Spleen (tissue), 11 donors: ENCODE data around the gene SOX5. TPM values are rescaled to one million over a fixed set of nuclear protein-coding genes. Genes with fewer than 3 reads are reported as not detected.

Source experiments
- DNase-seq: peaks from one replicate; pipeline ENCODE4 v3.0.0-alpha.2; 2020
- H3K27ac ChIP-seq, 8 donors: fragments of 200-600 bp; sonication (generic) in 7 of 8; 1 replicate in 4 of 8; 2 replicates in 4 of 8; pipeline versions ENCODE4 v1.5.0 to v1.8.0; 2016 to 2021; ENCODE audit warnings: inconsistent platforms in 4 of 8, mild to moderate bottlenecking in 4 of 8, moderate library complexity in 1 of 8
- H3K27me3 ChIP-seq, 7 donors: fragments of 200-600 bp; sonication (generic) in 6 of 7; replicated peaks in 1 of 7; 1 replicate in 4 of 7; 2 replicates in 3 of 7; pipeline versions ENCODE4 v1.5.0 to v1.8.0; 2016 to 2021; ENCODE audit warnings: inconsistent platforms in 3 of 7, mild to moderate bottlenecking in 1 of 7
- H3K36me3 ChIP-seq, 6 donors: fragments of 200-600 bp; sonication (generic) in 5 of 6; 1 replicate in 4 of 6; 2 replicates in 2 of 6; pipeline versions ENCODE4 v1.5.0 to v1.8.0; 2016 to 2021; ENCODE audit warnings: inconsistent platforms in 2 of 6
- H3K4me1 ChIP-seq, 6 donors: fragments of 200-600 bp; sonication (generic) in 5 of 6; 1 replicate in 3 of 6; 2 replicates in 3 of 6; pipeline versions ENCODE4 v1.5.0 to v1.8.0; 2016 to 2021; ENCODE audit warnings: inconsistent platforms in 3 of 6
- H3K4me3 ChIP-seq, 8 donors: fragments of 200-600 bp; sonication (generic) in 7 of 8; 1 replicate in 4 of 8; 2 replicates in 4 of 8; pipeline versions ENCODE4 v1.5.0 to v1.8.0; 2016 to 2021; ENCODE audit warnings: inconsistent platforms in 4 of 8, mild to moderate bottlenecking in 4 of 8, moderate library complexity in 2 of 8
- H3K9me3 ChIP-seq, 8 donors: fragments of 200-600 bp; sonication (generic) in 7 of 8; 1 replicate in 4 of 8; 2 replicates in 4 of 8; pipeline versions ENCODE4 v1.5.0 to v1.8.0; 2016 to 2021; ENCODE audit warnings: inconsistent platforms in 4 of 8
- POLR2A ChIP-seq, 3 donors: fragments of 450-650 bp; IDR thresholded peaks; one replicate each; pipeline ENCODE4 v1.5.1; 2017; ENCODE audit warnings: antibody characterized with exemption in 3 of 3, mild to moderate bottlenecking in 1 of 3
- POLR2AphosphoS5 ChIP-seq, 3 donors: sonication (generic); formaldehyde crosslinking; IDR thresholded peaks; one replicate each; pipeline ENCODE4 v1.5.1; 2017; ENCODE audit warnings: antibody characterized with exemption in 3 of 3
- WGBS, 5 donors: extraction: QIAGEN DNeasy Blood & Tissue Kit in 3 of 5; methylation state at CpG; one replicate each; pipeline versions ENCODE4 v1.1.5 to v1.1.7; 2013 to 2018; 5-methylcytosine and 5-hydroxymethylcytosine counted together
- intact Hi-C: fragments of 100-400 bp; cut with DNase I; formaldehyde crosslinking; loops from one replicate; pipeline ENCODE4 v1.15.0; 2023; ENCODE audit warnings: low total_unique reads
- polyA plus RNA-seq, 3 donors: library from polyadenylated mRNA; stranded (reverse); fragments of 200-250 nt; gene quantifications; one replicate each; pipeline ENCODE4 v1.2.1, GENCODE V29; 2013
- total RNA-seq, 7 donors: library from RNA; depleted of rRNA in 3 of 7; stranded (reverse); fragments of >200 nt in 3 of 7; fragmentation: NEBNext Ultra II Directional in 4 of 7; extraction: Animal tissue kit (Norgen Biotek cat#: 25700) in 4 of 7; gene quantifications; one replicate each; pipeline versions ENCODE4 v1.1.0 to v1.2.1, GENCODE V29; 2016 to 2021
- TF ChIP-seq, protein P1 (sequence below), 11 experiments: fragments of 200-600 bp in 7 of 11; fragments of 450-650 bp in 4 of 11; sonication (generic) in 4 of 11; IDR thresholded peaks in 8 of 11; conservative IDR thresholded peaks in 3 of 11; 1 replicate in 7 of 11; 2 replicates in 4 of 11; pipeline versions ENCODE4 v1.4.0 to v1.8.0; 2016 to 2021; ENCODE audit warnings: antibody characterized with exemption in 11 of 11, inconsistent platforms in 4 of 11, mild to moderate bottlenecking in 1 of 11
- donor health status: healthy with polysubstance abuse.
- donor health status: DM: no; HTN: no; CAD: no; lungs with moderate emphysema.
- donor health status: DM: no; HTN: no; CAD: no.
- donor health status: Bipolar disorder and iron deficiency.
- donor health status: healthy.
- donor health status: DM: no; HTN: no; CAD: no.
- donor health status: DM: yes; HTN: yes; CAD: no.

SOX5 gene
- total and polyA plus RNA-seq, 10 donors, result 0.20 to 21.3 (median 8.7) TPM

DNA sequence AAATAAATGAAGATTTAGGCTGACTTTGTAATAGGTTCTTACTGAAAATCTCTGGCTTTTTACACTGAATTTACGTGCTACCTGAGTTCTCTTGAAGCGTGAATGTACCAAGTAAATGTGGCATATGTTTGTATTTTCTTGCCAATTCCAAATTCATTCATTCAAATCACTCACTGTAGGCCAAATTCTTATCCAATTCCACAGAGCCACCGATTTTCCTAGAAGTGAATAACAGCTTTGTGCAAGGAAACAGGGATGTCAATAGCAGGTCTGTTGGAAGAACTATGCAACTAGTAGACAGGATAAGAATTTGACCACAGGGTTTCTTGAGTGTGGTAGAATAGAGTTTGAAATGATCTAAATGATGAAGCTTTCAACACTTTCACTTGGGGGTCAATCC lies 86.8 kb downstream of the SOX5 start:
- TF ChIP-seq, protein P1, sequence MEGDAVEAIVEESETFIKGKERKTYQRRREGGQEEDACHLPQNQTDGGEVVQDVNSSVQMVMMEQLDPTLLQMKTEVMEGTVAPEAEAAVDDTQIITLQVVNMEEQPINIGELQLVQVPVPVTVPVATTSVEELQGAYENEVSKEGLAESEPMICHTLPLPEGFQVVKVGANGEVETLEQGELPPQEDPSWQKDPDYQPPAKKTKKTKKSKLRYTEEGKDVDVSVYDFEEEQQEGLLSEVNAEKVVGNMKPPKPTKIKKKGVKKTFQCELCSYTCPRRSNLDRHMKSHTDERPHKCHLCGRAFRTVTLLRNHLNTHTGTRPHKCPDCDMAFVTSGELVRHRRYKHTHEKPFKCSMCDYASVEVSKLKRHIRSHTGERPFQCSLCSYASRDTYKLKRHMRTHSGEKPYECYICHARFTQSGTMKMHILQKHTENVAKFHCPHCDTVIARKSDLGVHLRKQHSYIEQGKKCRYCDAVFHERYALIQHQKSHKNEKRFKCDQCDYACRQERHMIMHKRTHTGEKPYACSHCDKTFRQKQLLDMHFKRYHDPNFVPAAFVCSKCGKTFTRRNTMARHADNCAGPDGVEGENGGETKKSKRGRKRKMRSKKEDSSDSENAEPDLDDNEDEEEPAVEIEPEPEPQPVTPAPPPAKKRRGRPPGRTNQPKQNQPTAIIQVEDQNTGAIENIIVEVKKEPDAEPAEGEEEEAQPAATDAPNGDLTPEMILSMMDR (IDR thresholded peaks at IDR 0.05 in 8 of 11, conservative IDR thresholded peaks at IDR 0.05 in 3 of 11), result no peak
- no peak for TF ChIP-seq POLR2AphosphoS5 (IDR thresholded peaks at IDR 0.05)
- no peak for TF ChIP-seq POLR2A (IDR thresholded peaks at IDR 0.05)
- 82 to 94% (median 86%) methylated on average over 3 of the region's 3 CpGs for WGBS, 5 donors
- Histone ChIP-seq H3K4me1 (no peaks in the 10 kb centered on the region), H3K27ac (no peak overlapping the region), H3K36me3 (no peaks in the 10 kb centered on the region), H3K27me3 (no peaks in the 10 kb centered on the region), H3K9me3 (peaks cover 0 to 22% (median 16%) of the 10 kb centered on the region in 8 donors), H3K4me3 (no peak overlapping the region)
- DNase-seq, result no peak
- intact Hi-C loops, result no loop called here

DNA sequence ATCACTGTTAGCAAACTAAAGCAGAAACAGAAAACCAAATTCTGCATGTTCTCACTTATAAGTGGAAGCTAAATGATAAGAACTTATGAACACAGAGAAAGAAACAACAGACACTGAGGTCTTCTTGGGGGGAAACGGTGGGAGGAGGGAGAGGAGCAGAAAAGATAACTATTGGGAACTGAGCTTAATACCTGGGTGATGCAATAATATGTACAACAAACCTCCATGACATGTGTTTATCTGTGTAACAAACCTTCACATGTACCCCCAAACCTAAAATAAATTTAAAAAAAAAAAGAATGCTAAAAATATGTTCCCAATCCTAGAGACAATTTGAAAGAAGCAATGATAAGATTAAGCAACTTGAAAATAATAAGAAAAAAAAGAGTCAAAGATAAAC lies 89.5 kb downstream of the SOX5 start:
- intact Hi-C loops, result no loop called here
- no peaks in the 10 kb centered on the region for H3K27me3 ChIP-seq
- no peaks in the 10 kb centered on the region for H3K36me3 ChIP-seq
- H3K4me1 ChIP-seq, result no peaks in the 10 kb centered on the region
- H3K9me3 ChIP-seq, result peaks cover 0 to 22% (median 16%) of the 10 kb centered on the region in 8 donors
- TF ChIP-seq, protein P1 (IDR thresholded peaks at IDR 0.05 in 8 of 11, conservative IDR thresholded peaks at IDR 0.05 in 3 of 11), result no peak
- TF ChIP-seq POLR2AphosphoS5 (IDR thresholded peaks at IDR 0.05) (no peak), POLR2A (IDR thresholded peaks at IDR 0.05) (no peak)
- H3K4me3 ChIP-seq, result no peak overlapping the region
- no peak for DNase-seq
- WGBS, 5 donors, result 67 to 86% (median 77%) methylated on average over 1 of the region's 1 CpG
- H3K27ac ChIP-seq, result no peak overlapping the region

- Histone ChIP-seq H3K4me3 (no peak overlapping the region), H3K4me1 (no peaks in the 10 kb centered on the region), H3K36me3 (no peaks in the 10 kb centered on the region), H3K9me3 (peaks cover 0 to 22% (median 16%) of the 10 kb centered on the region in 8 donors), H3K27me3 (no peaks in the 10 kb centered on the region), H3K27ac (no peak overlapping the region)
- no peak for DNase-seq
- TF ChIP-seq POLR2A (IDR thresholded peaks at IDR 0.05) (no peak), POLR2AphosphoS5 (IDR thresholded peaks at IDR 0.05) (no peak)
- TF ChIP-seq, protein P1 (IDR thresholded peaks at IDR 0.05 in 8 of 11, conservative IDR thresholded peaks at IDR 0.05 in 3 of 11), result no peak
- intact Hi-C loops, result no loop called here
Measured at GRCh38 chr12:23857178-23857577, 92.3 kb downstream of the SOX5 start.

DNA sequence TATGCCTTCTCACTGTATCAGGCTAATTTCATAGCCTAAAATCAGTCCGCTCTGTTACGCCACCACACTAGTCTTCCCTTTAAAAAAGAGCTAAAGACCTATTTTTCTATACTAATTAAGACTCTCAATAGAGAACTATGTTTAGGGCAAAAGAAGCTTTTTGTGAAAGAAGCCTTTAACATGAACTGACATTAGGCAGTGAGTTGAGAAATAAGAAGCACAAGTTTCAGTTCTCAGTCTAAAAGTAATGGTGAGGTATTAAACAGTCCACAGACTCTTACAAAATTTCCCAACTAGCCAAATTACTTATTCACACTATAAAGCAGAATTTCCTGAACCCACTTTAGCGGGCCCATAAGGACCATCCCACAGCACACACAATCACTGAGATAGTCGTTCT lies 93.7 kb downstream of the SOX5 start:
- Histone ChIP-seq H3K4me3 (no peak overlapping the region), H3K27me3 (no peaks in the 10 kb centered on the region), H3K36me3 (no peaks in the 10 kb centered on the region), H3K27ac (no peak overlapping the region), H3K4me1 (no peaks in the 10 kb centered on the region), H3K9me3 (peaks cover 0 to 22% (median 16%) of the 10 kb centered on the region in 8 donors)
- WGBS, 5 donors, result 63 to 67% (median 64%) methylated on average over 4 of the region's 4 CpGs
- intact Hi-C loops, result no loop called here
- DNase-seq, result no peak
- no peak for TF ChIP-seq POLR2AphosphoS5 (IDR thresholded peaks at IDR 0.05)
- TF ChIP-seq POLR2A (IDR thresholded peaks at IDR 0.05), result no peak
- TF ChIP-seq, protein P1 (IDR thresholded peaks at IDR 0.05 in 8 of 11, conservative IDR thresholded peaks at IDR 0.05 in 3 of 11), result no peak
